GM18520 (cell line): ENCODE results near the gene COG7.
"Not testable (repeated sequence)": the region's sequence is repeated elsewhere in the genome, so short reads cannot be mapped to it uniquely, and the experiment has no call there.

Experiments used
- ATAC-seq: cut with Tn5 transposase; IDR thresholded peaks from one replicate; pipeline ENCODE4 v1.9.1; 2021; ENCODE audit not compliant: unreplicated experiment

COG7 gene

GRCh38 chr16:23414731-23415130, 38.3 kb downstream of the COG7 start:
- ATAC-seq = no peak

GRCh38 chr16:23410176-23410575, 42.8 kb downstream of the COG7 start:
- ATAC-seq = no peak

- no peak for ATAC-seq
Observed at GRCh38 chr16:23409522-23409921, 43.5 kb downstream of the COG7 start.

GRCh38 chr16:23408823-23409298, 44.1 kb downstream of the COG7 start:
- no peak for ATAC-seq

- no peak for ATAC-seq
Observed at GRCh38 chr16:23408242-23408822, 44.7 kb downstream of the COG7 start.

GRCh38 chr16:23407436-23408127, 45.4 kb downstream of the COG7 start:
- no peak for ATAC-seq

GRCh38 chr16:23406546-23407240, 46.3 kb downstream of the COG7 start:
- no peak for ATAC-seq

GRCh38 chr16:23406024-23406423, 47.0 kb downstream of the COG7 start:
- no peak for ATAC-seq

GRCh38 chr16:23403547-23403946, 49.4 kb downstream of the COG7 start:
- no peak for ATAC-seq

GRCh38 chr16:23402100-23402499, 50.9 kb downstream of the COG7 start:
- ATAC-seq = no peak

GRCh38 chr16:23401139-23401538, 51.9 kb downstream of the COG7 start:
- ATAC-seq = no peak

- not testable (repeated sequence) for ATAC-seq
Observed at GRCh38 chr16:23400447-23400846, 52.5 kb downstream of the COG7 start.

- no peak for ATAC-seq
Observed at GRCh38 chr16:23398987-23399805, 53.8 kb downstream of the COG7 start.

GRCh38 chr16:23397464-23397863, 55.5 kb downstream of the COG7 start:
- ATAC-seq = no peak

- no peak for ATAC-seq
Observed at GRCh38 chr16:23395732-23396131, 57.3 kb downstream of the COG7 start.

GRCh38 chr16:23394141-23394831, 58.7 kb downstream of the COG7 start:
- ATAC-seq = no peak

GRCh38 chr16:23392223-23392600, 60.8 kb downstream of the COG7 start:
- no peak for ATAC-seq

- ATAC-seq = no peak
Observed at GRCh38 chr16:23391381-23392222, 61.4 kb downstream of the COG7 start.

GRCh38 chr16:23389936-23390335, 63.1 kb downstream of the COG7 start:
- ATAC-seq = not testable (repeated sequence)

GRCh38 chr16:23389201-23389600, 63.8 kb downstream of the COG7 start:
- ATAC-seq = no peak
